Panc1 (cell line): Measurements from ENCODE around the gene ALDH1A3. TPM values are rescaled to one million over a fixed set of nuclear protein-coding genes. Genes with fewer than 3 reads are reported as not detected.

ENCODE experiments used
- ATAC-seq: fragments of 200-7000 bp; cut with Tn5 transposase; 2 replicates; pipeline ENCODE4 v1.9.1; 2020; ENCODE audit warnings: mild to moderate bottlenecking, moderate library complexity
- BruUV-seq: library from RNA; stranded (reverse); fragments of 400-500 nt; replicated peaks from 2 replicates; lab custom pipeline; 2021; lab: Mats Ljungman, UMichigan
- CTCF ChIA-PET: fragments of 300-600 bp; sonication (Branson Sonifier 250); formaldehyde crosslinking; loops from one replicate; lab custom pipeline; 2022; ENCODE audit warnings: antibody characterized with exemption; lab: Charles Lee
- POLR2A ChIA-PET: fragments of 300-600 bp; sonication (Branson Sonifier 250); formaldehyde crosslinking; loops from one replicate; lab custom pipeline; 2022; ENCODE audit warnings: antibody characterized with exemption; lab: Charles Lee
- DNase-seq: peaks from one replicate; pipeline ENCODE4 v3.0.0-alpha.2; 2010; ENCODE audit warnings: low read depth, low spot score
- H3K27ac ChIP-seq: 2 replicates; pipeline ENCODE4 v1.5.1; 2011; ENCODE audit warnings: mild to moderate bottlenecking, low read length, inconsistent platforms
- H3K27me3 ChIP-seq: fragments of 200-500 bp; sonication (Bioruptor generic); 2 replicates; pipeline ENCODE4 v1.6.0; 2014; ENCODE audit warnings: low read length, inconsistent platforms; ENCODE audit not compliant: control insufficient read depth, insufficient read depth
- H3K36me3 ChIP-seq: fragments of 200-500 bp; sonication (Bioruptor generic); 2 replicates; pipeline ENCODE4 v1.5.1; 2014; ENCODE audit warnings: inconsistent platforms, mild to moderate bottlenecking, low read length, moderate library complexity; ENCODE audit not compliant: control insufficient read depth, insufficient read depth
- H3K4me1 ChIP-seq: 2 replicates; pipeline ENCODE4 v1.5.1; 2011; ENCODE audit warnings: inconsistent platforms, mild to moderate bottlenecking, low read length, moderate library complexity; ENCODE audit not compliant: control insufficient read depth, insufficient read depth
- H3K4me3 ChIP-seq, 2 experiments: 2 replicates each; pipeline ENCODE4 v1.5.1; 2011 to 2012; ENCODE audit warnings: low read depth in 2 of 2, low read length in 2 of 2, mild to moderate bottlenecking in 2 of 2, inconsistent platforms in 1 of 2, moderate library complexity in 1 of 2
- H3K9me3 ChIP-seq: fragments of 200-500 bp; sonication (Bioruptor generic); 2 replicates; pipeline ENCODE4 v1.5.1; 2014; ENCODE audit warnings: low read depth, mild to moderate bottlenecking, inconsistent platforms, low read length, moderate library complexity; ENCODE audit not compliant: control insufficient read depth, insufficient read depth
- CTCF ChIP-seq: fragments of 450-650 bp; IDR thresholded peaks from 2 replicates; pipeline ENCODE4 v1.5.1; 2017; ENCODE audit warnings: mild to moderate bottlenecking
- POLR2AphosphoS5 ChIP-seq: IDR thresholded peaks from 2 replicates; pipeline ENCODE4 v1.6.1; 2012; ENCODE audit warnings: mild to moderate bottlenecking, low read depth, low read length, moderate library complexity
- REST ChIP-seq, 2 experiments: IDR thresholded peaks; 2 replicates each; pipeline ENCODE4 v1.6.1; 2011 to 2012; ENCODE audit warnings: low read depth in 2 of 2, control low read depth in 1 of 2, low read length in 1 of 2, mild to moderate bottlenecking in 1 of 2, moderate library complexity in 1 of 2; ENCODE audit not compliant: insufficient read depth in 1 of 2
- SIN3A ChIP-seq: IDR thresholded peaks from 2 replicates; pipeline ENCODE4 v1.6.1; 2012; ENCODE audit warnings: low read depth, mild to moderate bottlenecking, low read length, moderate library complexity, borderline replicate concordance; ENCODE audit not compliant: insufficient read depth
- TCF7L2 ChIP-seq: IDR thresholded peaks from 2 replicates; pipeline ENCODE4 v1.6.1; 2011; ENCODE audit warnings: mild to moderate bottlenecking, low read depth, low read length, inconsistent platforms
- in situ Hi-C: cut with HindIII; loops from 2 replicates; pipeline ENCODE4 v1.10.0; 2016; ENCODE audit warnings: low sequenced_read_pairs, low pct_unique_long_range_greater_than_20kb
- intact Hi-C: fragments of 100-400 bp; cut with micrococcal nuclease; formaldehyde crosslinking; loops from one replicate; pipeline ENCODE4 v1.10.0; 2022; ENCODE audit not compliant: unreplicated experiment
- total RNA-seq: library from RNA; stranded (reverse); gene quantifications from one replicate; pipeline ENCODE4 v1.2.1, GENCODE V29; 2021; ENCODE audit not compliant: unreplicated experiment

ALDH1A3 gene
- total RNA-seq, 1 experiment from 2014 or later = 143 TPM

GRCh38 chr15:100877551-100877950, 2.1 kb upstream of the ALDH1A3 start:
- no peak overlapping the region for H3K4me3 ChIP-seq
- in situ Hi-C loops = no loop called here
- ChIA-PET POLR2A (no interaction called here), CTCF (no interaction called here)
- no peaks in the 10 kb centered on the region for H3K9me3 ChIP-seq
- no peak overlapping the region for H3K27ac ChIP-seq
- peaks cover 3% of the 10 kb centered on the region; the same call in 1 of the 2 replicates for H3K36me3 ChIP-seq
- TF ChIP-seq POLR2AphosphoS5 (no peak), CTCF (no peak), REST (IDR thresholded peaks at IDR 0.05; ENCODE audit: insufficient read depth in 1 of 2, low read depth in 2 of 2, low read length in 1 of 2) (no peak), SIN3A (no peak), TCF7L2 (no peak)
- no peaks in the 10 kb centered on the region for H3K27me3 ChIP-seq
- no TSS peak for BruUV-seq
- intact Hi-C loops = no loop called here
- DNase-seq (no peak), ATAC-seq (no peak)
- H3K4me1 ChIP-seq = peaks cover 30% of the 10 kb centered on the region

GRCh38 chr15:100878130-100878529, 1.5 kb upstream of the ALDH1A3 start:
- intact Hi-C loops = no loop called here
- no TSS peak for BruUV-seq
- in situ Hi-C loops = no loop called here
- peak overlapping the region in 1 of 2 experiments; percentile 41; a peak in 3 of 4 replicates for H3K4me3 ChIP-seq
- H3K9me3 ChIP-seq = no peaks in the 10 kb centered on the region
- ChIA-PET CTCF (no interaction called here), POLR2A (no interaction called here)
- peaks cover 33% of the 10 kb centered on the region for H3K4me1 ChIP-seq
- H3K36me3 ChIP-seq = peaks cover 3% of the 10 kb centered on the region; the same call in 1 of the 2 replicates
- ATAC-seq (no peak), DNase-seq (no peak)
- H3K27ac ChIP-seq = peak overlapping the region; percentile 75
- no peaks in the 10 kb centered on the region for H3K27me3 ChIP-seq
- TF ChIP-seq TCF7L2 (no peak), REST (IDR thresholded peaks at IDR 0.05; ENCODE audit: insufficient read depth in 1 of 2, low read depth in 2 of 2, low read length in 1 of 2) (no peak), POLR2AphosphoS5 (no peak), SIN3A (no peak), CTCF (no peak)
